ENCODE measurements around the gene LIPE.

Gene LIPE

DNA sequence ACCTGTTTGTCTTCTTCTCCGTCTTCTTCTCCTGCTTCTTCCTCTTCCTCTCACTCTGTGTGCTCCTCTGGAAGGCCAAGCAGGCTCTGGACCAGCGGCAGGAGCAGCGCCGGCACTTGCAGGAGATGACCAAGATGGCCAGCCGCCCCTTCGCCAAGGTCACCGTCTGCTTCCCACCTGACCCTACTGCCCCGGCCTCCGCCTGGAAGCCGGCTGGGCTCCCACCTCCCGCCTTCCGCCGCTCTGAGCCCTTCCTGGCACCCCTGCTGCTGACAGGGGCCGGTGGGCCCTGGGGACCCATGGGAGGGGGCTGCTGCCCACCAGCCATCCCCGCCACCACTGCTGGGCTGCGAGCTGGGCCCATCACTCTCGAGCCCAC lies 51.0 kb downstream of the LIPE start:
- H3K27ac ChIP-seq = no peak overlapping the region
- no peak for TF ChIP-seq ZFX (IDR thresholded peaks at IDR 0.05; ENCODE audit: borderline replicate concordance)
- TF ChIP-seq, protein P1, sequence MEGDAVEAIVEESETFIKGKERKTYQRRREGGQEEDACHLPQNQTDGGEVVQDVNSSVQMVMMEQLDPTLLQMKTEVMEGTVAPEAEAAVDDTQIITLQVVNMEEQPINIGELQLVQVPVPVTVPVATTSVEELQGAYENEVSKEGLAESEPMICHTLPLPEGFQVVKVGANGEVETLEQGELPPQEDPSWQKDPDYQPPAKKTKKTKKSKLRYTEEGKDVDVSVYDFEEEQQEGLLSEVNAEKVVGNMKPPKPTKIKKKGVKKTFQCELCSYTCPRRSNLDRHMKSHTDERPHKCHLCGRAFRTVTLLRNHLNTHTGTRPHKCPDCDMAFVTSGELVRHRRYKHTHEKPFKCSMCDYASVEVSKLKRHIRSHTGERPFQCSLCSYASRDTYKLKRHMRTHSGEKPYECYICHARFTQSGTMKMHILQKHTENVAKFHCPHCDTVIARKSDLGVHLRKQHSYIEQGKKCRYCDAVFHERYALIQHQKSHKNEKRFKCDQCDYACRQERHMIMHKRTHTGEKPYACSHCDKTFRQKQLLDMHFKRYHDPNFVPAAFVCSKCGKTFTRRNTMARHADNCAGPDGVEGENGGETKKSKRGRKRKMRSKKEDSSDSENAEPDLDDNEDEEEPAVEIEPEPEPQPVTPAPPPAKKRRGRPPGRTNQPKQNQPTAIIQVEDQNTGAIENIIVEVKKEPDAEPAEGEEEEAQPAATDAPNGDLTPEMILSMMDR (IDR thresholded peaks at IDR 0.05) = no peak

DNA sequence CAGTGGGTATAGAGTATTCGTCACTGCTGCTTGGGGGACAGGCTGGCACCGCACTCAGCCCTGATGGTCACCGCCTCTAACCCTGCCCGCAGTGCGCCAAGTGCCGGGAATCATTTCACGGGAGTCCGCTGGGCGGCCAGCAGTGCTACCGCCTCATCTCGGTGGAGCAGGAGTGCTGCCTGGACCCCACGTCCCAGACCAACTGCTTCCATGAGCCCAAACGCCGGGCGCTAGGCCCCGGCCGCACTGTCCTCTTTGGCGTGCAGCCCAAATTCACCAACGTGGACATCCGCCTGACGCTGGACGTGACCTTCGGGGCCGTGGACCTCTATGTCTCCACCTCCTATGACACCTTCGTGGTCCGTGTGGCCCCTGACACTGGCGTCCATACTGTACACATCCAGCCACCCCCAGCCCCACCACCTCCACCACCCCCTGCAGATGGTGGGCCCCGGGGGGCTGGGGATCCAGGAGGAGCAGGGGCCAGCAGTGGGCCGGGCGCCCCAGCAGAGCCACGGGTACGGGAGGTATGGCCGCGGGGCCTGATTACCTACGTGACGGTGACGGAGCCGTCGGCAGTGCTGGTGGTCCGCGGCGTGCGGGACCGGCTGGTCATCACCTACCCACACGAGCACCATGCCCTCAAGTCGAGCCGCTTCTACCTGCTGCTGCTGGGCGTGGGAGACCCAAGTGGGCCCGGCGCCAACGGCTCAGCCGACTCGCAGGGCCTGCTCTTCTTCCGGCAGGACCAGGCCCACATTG lies 51.6 kb downstream of the LIPE start:
- H3K27ac ChIP-seq = no peak overlapping the region
- TF ChIP-seq, protein P1 (IDR thresholded peaks at IDR 0.05) = no peak
- TF ChIP-seq ZFX (IDR thresholded peaks at IDR 0.05; ENCODE audit: borderline replicate concordance) = no peak

DNA sequence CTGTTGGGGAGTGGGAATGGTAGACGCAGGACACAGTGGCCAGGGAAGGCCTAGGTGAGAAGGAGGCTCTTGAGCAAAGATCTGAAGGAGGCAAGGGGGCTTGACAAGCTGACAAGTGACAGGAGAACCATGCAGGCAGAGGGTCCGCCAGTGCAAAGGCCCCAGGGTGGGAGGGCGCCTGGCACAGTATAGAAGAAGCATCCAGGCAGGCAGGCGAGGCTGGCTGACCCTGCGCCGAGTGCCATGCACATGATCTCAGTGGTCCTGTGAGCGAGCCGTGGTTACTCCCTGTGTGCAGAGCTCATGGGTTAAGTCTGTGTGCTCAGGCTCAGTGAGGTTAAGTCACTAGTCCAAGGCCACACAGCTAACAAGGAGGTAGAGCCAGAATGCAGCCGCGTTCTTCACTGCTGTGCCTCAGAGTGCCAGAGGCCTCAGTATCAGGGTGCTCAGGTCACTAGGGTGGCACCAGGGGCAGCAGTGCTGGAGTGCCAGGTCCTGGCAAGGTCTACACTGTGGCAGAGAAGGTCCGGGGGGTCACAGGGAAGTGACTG lies 52.3 kb downstream of the LIPE start:
- TF ChIP-seq, protein P1 (IDR thresholded peaks at IDR 0.05) = no peak
- TF ChIP-seq ZFX (IDR thresholded peaks at IDR 0.05; ENCODE audit: borderline replicate concordance) = no peak
- no peak overlapping the region for H3K27ac ChIP-seq

DNA sequence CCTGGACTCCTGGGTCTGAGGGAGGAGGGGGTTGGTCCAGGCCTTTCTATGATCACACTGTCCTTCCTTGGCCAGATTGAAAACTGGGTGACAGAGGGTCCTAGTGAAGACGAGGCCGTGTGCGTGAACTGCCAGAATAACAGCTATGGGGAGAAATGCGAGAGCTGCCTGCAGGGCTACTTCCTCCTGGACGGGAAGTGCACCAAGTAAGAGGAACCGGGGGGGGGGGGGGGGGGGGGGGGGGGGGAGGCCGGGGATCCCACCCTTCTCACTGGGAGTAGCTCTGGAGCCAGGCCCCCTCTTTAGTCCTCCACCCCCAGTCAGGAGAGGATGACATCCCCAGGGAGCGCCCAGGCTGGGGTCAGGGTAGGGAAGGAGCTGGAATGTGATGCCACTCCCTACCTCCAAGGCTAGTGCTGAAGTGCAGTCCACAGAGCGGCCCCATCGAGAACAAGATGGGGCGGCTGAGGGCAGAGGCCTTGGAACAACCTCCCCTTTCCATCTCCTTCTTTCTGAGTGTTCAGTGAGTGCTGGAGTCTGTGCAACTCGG lies 56.5 kb downstream of the LIPE start:
- no peak overlapping the region for H3K27ac ChIP-seq

DNA sequence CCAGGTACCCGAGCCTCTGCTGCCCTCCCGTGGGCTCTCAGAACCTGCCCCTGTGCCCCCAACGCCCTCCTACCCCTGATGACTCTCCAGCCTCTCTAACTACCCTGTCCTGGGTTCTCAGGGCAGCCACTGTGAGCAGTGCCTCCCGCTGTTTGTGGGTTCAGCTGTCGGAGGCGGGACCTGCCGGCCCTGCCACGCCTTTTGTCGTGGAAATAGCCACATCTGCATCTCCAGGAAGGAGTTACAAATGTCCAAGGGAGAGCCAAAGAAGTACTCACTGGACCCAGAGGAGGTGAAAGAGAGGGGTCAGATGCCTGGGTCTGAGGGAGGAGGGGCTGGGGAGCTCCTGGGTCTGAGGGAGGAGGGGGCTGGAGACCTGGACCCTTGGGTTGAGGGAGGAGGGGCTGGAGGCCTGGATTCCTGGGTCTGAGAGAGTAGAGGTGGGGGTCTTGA lies 57.1 kb downstream of the LIPE start:
- no peak for TF ChIP-seq ZFX (IDR thresholded peaks at IDR 0.05; ENCODE audit: borderline replicate concordance)
- TF ChIP-seq, protein P1 (IDR thresholded peaks at IDR 0.05) = no peak
- no peak overlapping the region for H3K27ac ChIP-seq

More for the DNA sequence above, 56.5 kb downstream of the LIPE start:
- TF ChIP-seq ZFX (IDR thresholded peaks at IDR 0.05; ENCODE audit: borderline replicate concordance) = no peak
- TF ChIP-seq, protein P1 (IDR thresholded peaks at IDR 0.05) = no peak

DNA sequence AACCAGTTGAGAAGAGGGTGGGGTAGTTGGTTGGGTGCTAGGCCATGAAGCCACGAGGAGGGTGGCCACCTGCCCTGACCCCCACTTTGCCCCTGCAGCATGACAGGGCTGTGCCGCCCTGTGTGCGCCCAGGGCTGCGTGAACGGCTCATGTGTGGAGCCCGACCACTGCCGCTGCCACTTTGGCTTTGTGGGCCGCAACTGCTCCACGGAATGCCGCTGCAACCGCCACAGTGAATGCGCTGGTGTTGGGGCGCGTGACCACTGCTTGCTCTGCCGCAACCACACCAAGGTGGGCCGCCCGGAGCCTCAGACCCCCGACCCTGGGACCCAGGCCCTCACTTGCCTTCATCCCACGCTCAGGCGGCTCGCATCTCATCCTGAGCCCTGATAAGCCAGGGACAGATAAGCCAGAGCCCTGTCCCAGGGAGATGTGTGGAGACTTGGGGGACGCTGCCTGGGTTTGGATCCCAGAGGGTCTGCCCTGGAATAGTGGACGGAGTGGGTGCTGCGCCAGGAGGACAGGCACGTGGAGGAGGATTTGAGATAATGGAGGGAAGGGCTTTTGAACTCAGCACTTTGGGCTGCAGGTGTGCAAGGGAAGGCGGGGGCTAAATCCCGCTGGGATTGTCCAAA lies 57.6 kb downstream of the LIPE start:
- TF ChIP-seq, protein P1 (IDR thresholded peaks at IDR 0.05) = no peak
- TF ChIP-seq ZFX (IDR thresholded peaks at IDR 0.05; ENCODE audit: borderline replicate concordance) = no peak
- no peak overlapping the region for H3K27ac ChIP-seq
